KMS-11 (cell line): ENCODE results near the gene ADORA1.

ENCODE experiments used
- H2AFZ ChIP-seq: fragments of 200-600 bp; sonication (generic); 2 replicates; pipeline ENCODE4 v1.6.1; 2016; ENCODE audit warnings: antibody characterized with exemption, mixed run types, low read depth
- H3K27ac ChIP-seq: fragments of 200-600 bp; sonication (generic); 2 replicates; pipeline ENCODE4 v1.6.1; 2016; ENCODE audit warnings: mild to moderate bottlenecking, mixed run types
- H3K27me3 ChIP-seq: fragments of 200-600 bp; sonication (generic); 2 replicates; pipeline ENCODE4 v1.6.1; 2017; ENCODE audit warnings: mild to moderate bottlenecking, low read depth, mixed run types, moderate library complexity; ENCODE audit not compliant: insufficient read depth
- H3K36me3 ChIP-seq: fragments of 200-600 bp; sonication (generic); 2 replicates; pipeline ENCODE4 v1.6.1; 2017; ENCODE audit warnings: mild to moderate bottlenecking, mixed run types; ENCODE audit not compliant: insufficient read depth
- H3K4me1 ChIP-seq: fragments of 200-600 bp; sonication (generic); 2 replicates; pipeline ENCODE4 v1.6.1; 2016; ENCODE audit warnings: mild to moderate bottlenecking, low read depth, mixed run types; ENCODE audit not compliant: poor library complexity, severe bottlenecking
- H3K4me2 ChIP-seq: fragments of 200-600 bp; sonication (generic); 2 replicates; pipeline ENCODE4 v1.7.0; 2016; ENCODE audit warnings: mild to moderate bottlenecking, mixed run types
- H3K4me3 ChIP-seq: fragments of 200-600 bp; sonication (generic); IDR thresholded peaks from 2 replicates; pipeline ENCODE4 v1.6.1; 2017; ENCODE audit warnings: low read depth, low read length, mixed read lengths; ENCODE audit not compliant: insufficient read depth
- H3K79me2 ChIP-seq: fragments of 200-600 bp; sonication (generic); 2 replicates; pipeline ENCODE4 v1.6.1; 2016; ENCODE audit warnings: low read depth, mixed run types; ENCODE audit not compliant: insufficient read depth
- H3K9ac ChIP-seq: fragments of 200-600 bp; sonication (generic); 2 replicates; pipeline ENCODE4 v1.6.1; 2016; ENCODE audit warnings: mild to moderate bottlenecking, mixed run types
- H4K20me1 ChIP-seq: fragments of 200-600 bp; sonication (generic); 2 replicates; pipeline ENCODE4 v1.6.1; 2016; ENCODE audit warnings: mild to moderate bottlenecking, mixed run types; ENCODE audit not compliant: insufficient read depth
- CTCF ChIP-seq: fragments of 200-600 bp; sonication (generic); conservative IDR thresholded peaks from 2 replicates; pipeline ENCODE4 v1.6.1; 2017; ENCODE audit warnings: low read depth, mild to moderate bottlenecking, antibody characterized with exemption, low read length, moderate library complexity, mixed read lengths

Gene ADORA1

GRCh38 chr1:203162403-203162802 is 34.9 kb downstream of the ADORA1 start:
- no peak overlapping the region for H2AFZ ChIP-seq
- H3K4me3 ChIP-seq = no peak overlapping the region
- no peak overlapping the region for H3K9ac ChIP-seq
- no peaks in the 10 kb centered on the region for H3K79me2 ChIP-seq
- H3K27me3 ChIP-seq = peaks cover 24% of the 10 kb centered on the region
- no peak overlapping the region for H3K27ac ChIP-seq
- H3K36me3 ChIP-seq = no peaks in the 10 kb centered on the region
- no peaks in the 10 kb centered on the region for H3K4me1 ChIP-seq
- TF ChIP-seq CTCF = no peak
- no peak overlapping the region for H3K4me2 ChIP-seq
- no peaks in the 10 kb centered on the region for H4K20me1 ChIP-seq

DNA sequence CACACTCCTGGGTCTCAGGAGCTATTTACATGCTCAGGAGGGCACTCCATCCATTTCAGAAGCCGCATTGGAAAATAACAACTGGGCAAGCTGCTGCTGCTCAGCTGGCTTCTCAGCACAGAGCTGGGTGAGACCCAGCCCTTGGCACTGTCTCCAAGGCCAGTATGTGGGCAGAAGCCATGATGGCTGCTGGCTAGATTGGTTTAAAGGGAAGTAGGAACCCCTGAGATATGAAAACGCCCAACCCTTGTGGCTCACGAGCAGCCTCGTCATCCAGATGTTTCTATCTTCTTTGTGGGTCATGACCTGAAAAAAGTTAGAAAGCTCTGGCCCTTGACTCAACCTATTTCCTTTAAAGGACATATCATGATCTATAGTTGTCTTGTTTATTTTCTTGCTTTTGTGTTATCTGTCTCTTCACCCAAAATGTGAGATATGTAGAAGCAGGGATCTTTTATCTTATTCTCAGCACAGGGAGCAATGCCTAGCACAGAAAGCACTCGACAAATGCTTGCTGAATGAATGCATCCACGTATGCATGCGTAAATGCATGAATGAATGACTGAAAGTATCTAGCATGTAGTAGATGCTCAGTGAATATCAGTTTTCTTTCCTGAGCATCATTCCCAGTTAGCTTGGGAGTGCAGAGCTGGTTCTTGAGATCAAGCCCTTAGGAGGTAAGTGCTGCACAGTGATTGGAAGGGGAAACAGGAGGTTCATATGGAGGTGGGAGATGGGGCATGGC is 36.5 kb downstream of the ADORA1 start:
- Histone ChIP-seq H3K9ac (no peak overlapping the region), H3K36me3 (no peaks in the 10 kb centered on the region), H3K79me2 (no peaks in the 10 kb centered on the region), H3K4me1 (no peaks in the 10 kb centered on the region), H3K4me3 (no peak overlapping the region), H3K27me3 (peaks cover 24% of the 10 kb centered on the region), H3K27ac (no peak overlapping the region), H4K20me1 (no peaks in the 10 kb centered on the region), H2AFZ (no peak overlapping the region), H3K4me2 (no peak overlapping the region)
- TF ChIP-seq CTCF = no peak

DNA sequence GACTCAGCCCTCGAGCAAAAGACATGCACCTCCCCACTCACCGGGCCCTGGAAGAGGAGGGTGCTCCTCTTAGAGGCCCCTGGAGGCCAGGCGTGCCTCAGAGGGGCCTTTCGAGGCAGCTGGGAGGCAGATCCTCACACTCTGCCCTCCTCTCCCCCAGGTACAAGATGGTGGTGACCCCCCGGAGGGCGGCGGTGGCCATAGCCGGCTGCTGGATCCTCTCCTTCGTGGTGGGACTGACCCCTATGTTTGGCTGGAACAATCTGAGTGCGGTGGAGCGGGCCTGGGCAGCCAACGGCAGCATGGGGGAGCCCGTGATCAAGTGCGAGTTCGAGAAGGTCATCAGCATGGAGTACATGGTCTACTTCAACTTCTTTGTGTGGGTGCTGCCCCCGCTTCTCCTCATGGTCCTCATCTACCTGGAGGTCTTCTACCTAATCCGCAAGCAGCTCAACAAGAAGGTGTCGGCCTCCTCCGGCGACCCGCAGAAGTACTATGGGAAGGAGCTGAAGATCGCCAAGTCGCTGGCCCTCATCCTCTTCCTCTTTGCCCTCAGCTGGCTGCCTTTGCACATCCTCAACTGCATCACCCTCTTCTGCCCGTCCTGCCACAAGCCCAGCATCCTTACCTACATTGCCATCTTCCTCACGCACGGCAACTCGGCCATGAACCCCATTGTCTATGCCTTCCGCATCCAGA is 37.7 kb downstream of the ADORA1 start:
- H3K4me3 ChIP-seq = no peak overlapping the region

DNA sequence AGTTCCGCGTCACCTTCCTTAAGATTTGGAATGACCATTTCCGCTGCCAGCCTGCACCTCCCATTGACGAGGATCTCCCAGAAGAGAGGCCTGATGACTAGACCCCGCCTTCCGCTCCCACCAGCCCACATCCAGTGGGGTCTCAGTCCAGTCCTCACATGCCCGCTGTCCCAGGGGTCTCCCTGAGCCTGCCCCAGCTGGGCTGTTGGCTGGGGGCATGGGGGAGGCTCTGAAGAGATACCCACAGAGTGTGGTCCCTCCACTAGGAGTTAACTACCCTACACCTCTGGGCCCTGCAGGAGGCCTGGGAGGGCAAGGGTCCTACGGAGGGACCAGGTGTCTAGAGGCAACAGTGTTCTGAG is 38.3 kb downstream of the ADORA1 start:
- H3K4me1 ChIP-seq = no peaks in the 10 kb centered on the region
- H3K4me2 ChIP-seq = no peak overlapping the region
- H3K4me3 ChIP-seq = no peak overlapping the region
- H3K9ac ChIP-seq = no peak overlapping the region
- H3K79me2 ChIP-seq = no peaks in the 10 kb centered on the region
- no peak overlapping the region for H2AFZ ChIP-seq
- H4K20me1 ChIP-seq = no peaks in the 10 kb centered on the region
- H3K27ac ChIP-seq = no peak overlapping the region
- peaks cover 23% of the 10 kb centered on the region for H3K27me3 ChIP-seq
- TF ChIP-seq CTCF = no peak
- H3K36me3 ChIP-seq = no peaks in the 10 kb centered on the region

More for the DNA sequence above, 37.7 kb downstream of the ADORA1 start:
- Histone ChIP-seq H2AFZ (no peak overlapping the region), H3K27ac (no peak overlapping the region), H3K36me3 (no peaks in the 10 kb centered on the region), H4K20me1 (no peaks in the 10 kb centered on the region), H3K79me2 (no peaks in the 10 kb centered on the region), H3K4me1 (no peaks in the 10 kb centered on the region), H3K27me3 (peaks cover 24% of the 10 kb centered on the region), H3K9ac (no peak overlapping the region), H3K4me2 (no peak overlapping the region)
- TF ChIP-seq CTCF = no peak
